PFSK-1 (cell line): Measurements from ENCODE around the gene FAM149A.

Experiments used
- POLR2AphosphoS5 ChIP-seq: IDR thresholded peaks from 2 replicates; pipeline ENCODE4 v1.6.1; 2012; ENCODE audit warnings: low read depth, mild to moderate bottlenecking, control low read depth, low read length, moderate library complexity
- REST ChIP-seq, 2 experiments: IDR thresholded peaks; 2 replicates each; pipeline versions ENCODE4 v1.6.1 to v1.8.0; 2011 to 2012; ENCODE audit warnings: low read depth in 2 of 2, low read length in 2 of 2, control low read depth in 1 of 2, inconsistent platforms in 1 of 2, mild to moderate bottlenecking in 1 of 2, moderate library complexity in 1 of 2; ENCODE audit not compliant: insufficient read depth in 1 of 2
- TAF1 ChIP-seq: IDR thresholded peaks from 2 replicates; pipeline ENCODE4 v1.6.1; 2012; ENCODE audit warnings: low read length, control low read depth, borderline replicate concordance; ENCODE audit not compliant: insufficient read depth

GRCh38 chr4:186068581-186069348 is 35.7 kb upstream of the FAM149A start, which contains the start of gene TLR3:
- TF ChIP-seq POLR2AphosphoS5 (no peak), REST (IDR thresholded peaks at IDR 0.05; ENCODE audit: insufficient read depth in 1 of 2, low read depth in 2 of 2, low read length in 2 of 2) (no peak), TAF1 (no peak)
